RWPE1 (cell line): ENCODE results near the gene NEIL3.

ENCODE experiments used
- CTCF ChIA-PET: fragments of 350-600 bp; sonication (Branson Sonifier 250); formaldehyde crosslinking; extraction: SDS; loops from one replicate; lab custom pipeline; 2021; lab: Yijun Ruan, JAX
- POLR2A ChIA-PET: fragments of 400-600 bp; formaldehyde crosslinking; extraction: SDS; loops from one replicate; lab custom pipeline; 2020; ENCODE audit warnings: antibody characterized with exemption; ENCODE audit not compliant: low non-redundant PET; lab: Yijun Ruan, JAX
- DNase-seq: peaks from one replicate; pipeline ENCODE4 v3.0.0; 2012; ENCODE audit warnings: low spot score
- H3K27ac ChIP-seq: fragments of 450-650 bp; 2 replicates; pipeline ENCODE4 v1.5.1; 2017
- CTCF ChIP-seq: fragments of 450-650 bp; conservative IDR thresholded peaks from 2 replicates; pipeline ENCODE4 v1.5.1; 2017; ENCODE audit warnings: low read depth, mild to moderate bottlenecking

Gene NEIL3

DNA sequence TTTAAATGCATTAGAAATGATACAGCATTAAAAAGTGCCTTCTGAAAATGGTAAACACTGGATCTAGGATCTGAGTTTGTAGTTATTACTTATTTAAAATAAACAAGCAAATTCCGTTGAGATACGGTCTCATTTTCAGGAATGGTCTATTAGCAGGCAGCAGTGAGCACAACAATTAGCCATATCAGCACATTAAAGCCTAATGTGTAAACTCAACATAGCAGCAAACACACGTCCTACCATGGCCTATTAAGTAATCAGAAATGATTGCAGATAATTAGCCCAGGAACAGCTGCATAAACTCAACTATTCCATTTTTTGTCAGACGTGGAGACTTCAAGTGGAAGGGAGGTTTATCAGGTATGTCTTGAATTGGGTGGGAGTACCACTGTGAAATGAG, 61.8 kb downstream of the NEIL3 start:
- H3K27ac ChIP-seq = no peak overlapping the region
- no peak for DNase-seq
- TF ChIP-seq CTCF = no peak
- CTCF ChIA-PET = no interaction called here
- POLR2A ChIA-PET = no interaction called here

- TF ChIP-seq CTCF = no peak
- no peak overlapping the region for H3K27ac ChIP-seq
- ChIA-PET POLR2A (no interaction called here), CTCF (no interaction called here)
- DNase-seq = no peak
These were observed 65.3 kb downstream of the NEIL3 start for GRCh38 chr4:177374966-177375365.

- no peak for TF ChIP-seq CTCF
- H3K27ac ChIP-seq = no peak overlapping the region
- POLR2A ChIA-PET = no interaction called here
- DNase-seq = no peak
- CTCF ChIA-PET = no interaction called here
These were observed 65.7 kb downstream of the NEIL3 start for GRCh38 chr4:177375372-177375771.

GRCh38 chr4:177376024-177376423, 66.3 kb downstream of the NEIL3 start:
- no peak for TF ChIP-seq CTCF
- ChIA-PET CTCF (interaction anchor here (0.5 kb wide), 1 partner anchor 257 kb away, joined by 5 read pairs; no protein-coding TSS in a partner anchor), POLR2A (no interaction called here)
- no peak overlapping the region for H3K27ac ChIP-seq
- no peak for DNase-seq

- ChIA-PET POLR2A (no interaction called here), CTCF (interaction anchor here (0.7 kb wide), 1 partner anchor 13 kb away, joined by 3 read pairs; no protein-coding TSS in a partner anchor)
- TF ChIP-seq CTCF = no peak
- DNase-seq = no peak
- H3K27ac ChIP-seq = no peak overlapping the region
These were observed 71.1 kb downstream of the NEIL3 start for GRCh38 chr4:177380730-177381287.

GRCh38 chr4:177381762-177382310, 72.2 kb downstream of the NEIL3 start:
- no peak overlapping the region for H3K27ac ChIP-seq
- ChIA-PET POLR2A (interaction anchor here (0.6 kb wide), 1 partner anchor 52 kb away, joined by 18 read pairs; no protein-coding TSS in a partner anchor), CTCF (no interaction called here)
- TF ChIP-seq CTCF = no peak
- no peak for DNase-seq
